ENCODE data around the gene DDR1. TPM values are rescaled to one million over a fixed set of nuclear protein-coding genes. Genes with fewer than 3 reads are reported as not detected.

DDR1 gene
- total RNA-seq, 1 donor from 2014 or later = 85.3 TPM

GRCh38 chr6:30837870-30838269, 46.4 kb upstream of the DDR1 start:
- Mint-ChIP-seq H3K4me1 (peaks cover 36% of the 10 kb centered on the region), H3K27me3 (ENCODE audit: insufficient read depth, low read depth) (peaks cover 11% of the 10 kb centered on the region), H3K4me3 (no peak overlapping the region), H3K36me3 (no peaks in the 10 kb centered on the region), H3K9me3 (no peaks in the 10 kb centered on the region), H3K27ac (peak overlapping the region; percentile 47)
- Histone ChIP-seq H3K27ac (no peak overlapping the region), H3K4me2 (peak overlapping the region; percentile 3), H4K20me1 (ENCODE audit: low read depth) (no peaks in the 10 kb centered on the region), H3K9me3 (ENCODE audit: low read depth) (no peaks in the 10 kb centered on the region), H3K36me3 (no peaks in the 10 kb centered on the region), H3F3A (ENCODE audit: low read depth) (peaks cover 3% of the 10 kb centered on the region), H3K79me2 (ENCODE audit: low read depth) (no peaks in the 10 kb centered on the region), H3K27me3 (no peaks in the 10 kb centered on the region), H3K9ac (no peak overlapping the region), H3K4me3 (no peak overlapping the region), H2AFZ (replicated peaks) (no peak overlapping the region), H3K4me1 (peaks cover 18% of the 10 kb centered on the region)
- no peak for DNase-seq (ENCODE audit: low spot score)
- TF ChIP-seq EZH2 (IDR thresholded peaks at IDR 0.05) (no peak), EZH2phosphoT487 (IDR thresholded peaks at IDR 0.05) (no peak), CTCF (IDR thresholded peaks at IDR 0.05) (no peak)

- no peaks in the 10 kb centered on the region for H3K27me3 ChIP-seq
- H3K9ac ChIP-seq = no peak overlapping the region
- TF ChIP-seq EZH2phosphoT487 (IDR thresholded peaks at IDR 0.05) (no peak), CTCF (IDR thresholded peaks at IDR 0.05) (no peak), EZH2 (IDR thresholded peaks at IDR 0.05) (no peak)
- Mint-ChIP-seq H3K27ac (peak overlapping the region; percentile 44), H3K9me3 (no peaks in the 10 kb centered on the region), H3K4me3 (no peak overlapping the region), H3K36me3 (no peaks in the 10 kb centered on the region), H3K4me1 (peaks cover 51% of the 10 kb centered on the region), H3K27me3 (ENCODE audit: insufficient read depth, low read depth) (peaks cover 11% of the 10 kb centered on the region)
- H3K36me3 ChIP-seq = no peaks in the 10 kb centered on the region
- H3K4me2 ChIP-seq = no peak overlapping the region
- H3K79me2 ChIP-seq (ENCODE audit: low read depth) = no peaks in the 10 kb centered on the region
- no peaks in the 10 kb centered on the region for H3K9me3 ChIP-seq (ENCODE audit: low read depth)
- peaks cover 8% of the 10 kb centered on the region for H3F3A ChIP-seq (ENCODE audit: low read depth)
- no peak for DNase-seq (ENCODE audit: low spot score)
- no peaks in the 10 kb centered on the region for H4K20me1 ChIP-seq (ENCODE audit: low read depth)
- H3K4me1 ChIP-seq = peaks cover 33% of the 10 kb centered on the region
- no peak overlapping the region for H3K4me3 ChIP-seq
- no peak overlapping the region for H3K27ac ChIP-seq
- no peak overlapping the region for H2AFZ ChIP-seq (replicated peaks)
These were observed 44.6 kb upstream of the DDR1 start for GRCh38 chr6:30839671-30840070.

- DNase-seq (ENCODE audit: low spot score) = no peak
- Histone ChIP-seq H3F3A (ENCODE audit: low read depth) (peaks cover 11% of the 10 kb centered on the region), H3K9me3 (ENCODE audit: low read depth) (no peaks in the 10 kb centered on the region), H3K36me3 (no peaks in the 10 kb centered on the region), H4K20me1 (ENCODE audit: low read depth) (no peaks in the 10 kb centered on the region), H3K4me2 (no peak overlapping the region), H3K4me1 (peaks cover 32% of the 10 kb centered on the region), H3K9ac (no peak overlapping the region), H3K27me3 (no peaks in the 10 kb centered on the region), H3K4me3 (no peak overlapping the region), H3K27ac (no peak overlapping the region), H2AFZ (replicated peaks) (no peak overlapping the region), H3K79me2 (ENCODE audit: low read depth) (no peaks in the 10 kb centered on the region)
- H3K27ac Mint-ChIP-seq = peak overlapping the region; percentile 44
- peaks cover 57% of the 10 kb centered on the region for H3K4me1 Mint-ChIP-seq
- H3K4me3 Mint-ChIP-seq = no peak overlapping the region
- no peaks in the 10 kb centered on the region for H3K36me3 Mint-ChIP-seq
- H3K27me3 Mint-ChIP-seq (ENCODE audit: insufficient read depth, low read depth) = peaks cover 12% of the 10 kb centered on the region
- TF ChIP-seq CTCF (IDR thresholded peaks at IDR 0.05) = no peak
- TF ChIP-seq EZH2 (IDR thresholded peaks at IDR 0.05) = no peak
- TF ChIP-seq EZH2phosphoT487 (IDR thresholded peaks at IDR 0.05) = no peak
- no peaks in the 10 kb centered on the region for H3K9me3 Mint-ChIP-seq
These were observed 44.0 kb upstream of the DDR1 start for GRCh38 chr6:30840084-30840934.

Measured in neural progenitor cell (in vitro differentiated cells).